Fibroblast of lung (primary cell): ENCODE measurements around the gene OPTN. TPM values are rescaled to one million over a fixed set of nuclear protein-coding genes. Genes with fewer than 3 reads are reported as not detected.

Experiments
- DNase-seq, 2 donors: peaks; one replicate each; pipeline versions ENCODE4 v3.0.0 to v3.0.0-alpha.2; 2010; ENCODE audit warnings: low read depth in 2 of 2
- H2AFZ ChIP-seq: 2 replicates; pipeline ENCODE4 v1.5.1; 2012; ENCODE audit warnings: low read length, control low read depth, inconsistent platforms
- H3K27ac ChIP-seq: 2 replicates; pipeline ENCODE4 v1.5.1; 2011; ENCODE audit warnings: low read length, control low read depth; ENCODE audit not compliant: insufficient read depth
- H3K27me3 ChIP-seq: 2 replicates; pipeline ENCODE4 v1.5.1; 2011; ENCODE audit warnings: mild to moderate bottlenecking, low read length; ENCODE audit not compliant: control insufficient read depth, insufficient read depth
- H3K36me3 ChIP-seq: 2 replicates; pipeline ENCODE4 v1.5.1; 2011; ENCODE audit warnings: low read length; ENCODE audit not compliant: control insufficient read depth, insufficient read depth
- H3K4me1 ChIP-seq: 2 replicates; pipeline ENCODE4 v1.5.1; 2011; ENCODE audit warnings: low read length; ENCODE audit not compliant: control insufficient read depth, insufficient read depth; ENCODE audit errors: extremely low read depth
- H3K4me2 ChIP-seq: 2 replicates; pipeline ENCODE4 v1.5.1; 2011; ENCODE audit warnings: low read length, control low read depth; ENCODE audit not compliant: insufficient read depth; ENCODE audit errors: extremely low read depth
- H3K4me3 ChIP-seq, 4 experiments: fragments of 200-600 bp in 1 of 4; sonication (generic) in 1 of 4; replicated peaks in 1 of 4; 2 replicates each; pipeline ENCODE4 v1.5.1; 2011 to 2016; ENCODE audit warnings: low read length in 4 of 4, low read depth in 3 of 4, mild to moderate bottlenecking in 3 of 4, control low read depth in 2 of 4, inconsistent platforms in 1 of 4, mixed read lengths in 1 of 4; ENCODE audit not compliant: insufficient read depth in 1 of 4; ENCODE audit errors: control extremely low read depth in 1 of 4
- H3K79me2 ChIP-seq: 2 replicates; pipeline ENCODE4 v1.5.1; 2012; ENCODE audit warnings: mild to moderate bottlenecking, low read length, inconsistent platforms; ENCODE audit not compliant: control insufficient read depth, insufficient read depth
- H3K9ac ChIP-seq: 2 replicates; pipeline ENCODE4 v1.5.1; 2011; ENCODE audit warnings: mild to moderate bottlenecking, low read length, control low read depth; ENCODE audit not compliant: insufficient read depth
- H3K9me3 ChIP-seq: 2 replicates; pipeline ENCODE4 v1.5.1; 2012; ENCODE audit warnings: low read depth, low read length; ENCODE audit not compliant: control insufficient read depth, insufficient read depth
- H4K20me1 ChIP-seq: 2 replicates; pipeline ENCODE4 v1.5.1; 2011; ENCODE audit warnings: low read length; ENCODE audit not compliant: control insufficient read depth, insufficient read depth; ENCODE audit errors: extremely low read depth
- CTCF ChIP-seq, 2 donors: IDR thresholded peaks in 1 of 2; conservative IDR thresholded peaks in 1 of 2; 1 replicate in 1 of 2; 2 replicates in 1 of 2; pipeline ENCODE4 v1.5.1; 2011 to 2012; ENCODE audit warnings: low read length in 2 of 2, control low read depth in 1 of 2, inconsistent platforms in 1 of 2, low read depth in 1 of 2, mild to moderate bottlenecking in 1 of 2
- EZH2 ChIP-seq: IDR thresholded peaks from 2 replicates; pipeline ENCODE4 v1.5.1; 2012; ENCODE audit warnings: low read length, control low read depth, mild to moderate bottlenecking; ENCODE audit errors: missing control alignments
- polyA plus RNA-seq, 2 donors: library from polyadenylated mRNA; depleted of rRNA in 1 of 2; stranded (reverse) in 1 of 2; unstranded in 1 of 2; fragments of >200 nt; gene quantifications; 2 replicates each; pipeline ENCODE4 v1.2.1, GENCODE V29; 2011 to 2012; ENCODE audit warnings: missing spikeins in 1 of 2
- total RNA-seq: library from RNA; depleted of rRNA; stranded (reverse); fragments of >200 nt; gene quantifications from 2 replicates; pipeline ENCODE4 v1.2.1, GENCODE V29; 2014

Gene OPTN
- total and polyA plus RNA-seq, 2 donors (not counting 1 experiment from before 2014, with no cell fraction given), result 139 to 156 TPM

- peak; percentile 99 to 100 for DNase-seq
- H3K36me3 ChIP-seq, result no peaks in the 10 kb centered on the region
- H3K9me3 ChIP-seq, result no peaks in the 10 kb centered on the region
- H3K4me2 ChIP-seq, result peak within 1 kb of the TSS; percentile 99
- TF ChIP-seq EZH2 (no peak), CTCF (conservative IDR thresholded peaks at IDR 0.05 in 1 of 2, IDR thresholded peaks at IDR 0.05 in 1 of 2; ENCODE audit: low read depth in 1 of 2, low read length in 2 of 2) (peak; percentile 72 to 76)
- H3K79me2 ChIP-seq, result peaks cover 7% of the 10 kb centered on the region
- H3K4me3 ChIP-seq, result peak within 1 kb of the TSS; percentile 68 to 77 (median 74)
- H3K27ac ChIP-seq, result peak within 1 kb of the TSS; percentile 62
- H3K9ac ChIP-seq, result peak within 1 kb of the TSS; percentile 54
- no peaks in the 10 kb centered on the region for H4K20me1 ChIP-seq
- H3K4me1 ChIP-seq, result peaks cover 5% of the 10 kb centered on the region
- H2AFZ ChIP-seq, result peak within 1 kb of the TSS; percentile 100
- H3K27me3 ChIP-seq, result no peaks in the 10 kb centered on the region
These were observed 61.2 kb downstream of the OPTN start, which contains the start of gene MCM10 for GRCh38 chr10:13160934-13161856. Gene MCM10 (plus strand): TSS chr10:13161558. CDS start chr10:13164203, 2,645 bp downstream.

GRCh38 chr10:13161857-13162271 is 61.9 kb downstream of the OPTN start:
- Histone ChIP-seq H3K4me3 (peak overlapping the region; percentile 43 to 77 (median 72)), H3K27ac (peak overlapping the region; percentile 62), H3K4me1 (peaks cover 5% of the 10 kb centered on the region), H3K4me2 (peak overlapping the region; percentile 96), H2AFZ (peak overlapping the region; percentile 63), H3K9ac (peak overlapping the region; percentile 46), H4K20me1 (no peaks in the 10 kb centered on the region), H3K36me3 (no peaks in the 10 kb centered on the region), H3K79me2 (peaks cover 7% of the 10 kb centered on the region), H3K27me3 (no peaks in the 10 kb centered on the region), H3K9me3 (no peaks in the 10 kb centered on the region)
- TF ChIP-seq CTCF (conservative IDR thresholded peaks at IDR 0.05 in 1 of 2, IDR thresholded peaks at IDR 0.05 in 1 of 2; ENCODE audit: low read depth in 1 of 2, low read length in 2 of 2), result no peak
- no peak for TF ChIP-seq EZH2
- peak in 1 of 2 donors; percentile 15 for DNase-seq

- H3K4me1 ChIP-seq, result peaks cover 5% of the 10 kb centered on the region
- H3K36me3 ChIP-seq, result no peaks in the 10 kb centered on the region
- DNase-seq, result no peak
- no peak overlapping the region for H3K4me2 ChIP-seq
- TF ChIP-seq CTCF (conservative IDR thresholded peaks at IDR 0.05 in 1 of 2, IDR thresholded peaks at IDR 0.05 in 1 of 2; ENCODE audit: low read depth in 1 of 2, low read length in 2 of 2), result no peak
- no peak for TF ChIP-seq EZH2
- no peak overlapping the region for H3K4me3 ChIP-seq
- H2AFZ ChIP-seq, result no peak overlapping the region
- H3K27ac ChIP-seq, result no peak overlapping the region
- no peaks in the 10 kb centered on the region for H3K9me3 ChIP-seq
- H3K9ac ChIP-seq, result no peak overlapping the region
- no peaks in the 10 kb centered on the region for H3K27me3 ChIP-seq
- H3K79me2 ChIP-seq, result peaks cover 7% of the 10 kb centered on the region
- no peaks in the 10 kb centered on the region for H4K20me1 ChIP-seq
These were observed 63.9 kb downstream of the OPTN start for GRCh38 chr10:13163859-13164258.
